Inflammatory macrophage treated with lipopolysaccharide for 4 hours (primary cell): ENCODE results near the gene SLC5A2.
"Not testable (repeated sequence)": the region's sequence is repeated elsewhere in the genome, so short reads cannot be mapped to it uniquely, and the experiment has no call there.

Experiments used
- DNase-seq: peaks from one replicate; pipeline ENCODE4 v3.0.0-alpha.2; 2020

The SLC5A2 gene

DNA sequence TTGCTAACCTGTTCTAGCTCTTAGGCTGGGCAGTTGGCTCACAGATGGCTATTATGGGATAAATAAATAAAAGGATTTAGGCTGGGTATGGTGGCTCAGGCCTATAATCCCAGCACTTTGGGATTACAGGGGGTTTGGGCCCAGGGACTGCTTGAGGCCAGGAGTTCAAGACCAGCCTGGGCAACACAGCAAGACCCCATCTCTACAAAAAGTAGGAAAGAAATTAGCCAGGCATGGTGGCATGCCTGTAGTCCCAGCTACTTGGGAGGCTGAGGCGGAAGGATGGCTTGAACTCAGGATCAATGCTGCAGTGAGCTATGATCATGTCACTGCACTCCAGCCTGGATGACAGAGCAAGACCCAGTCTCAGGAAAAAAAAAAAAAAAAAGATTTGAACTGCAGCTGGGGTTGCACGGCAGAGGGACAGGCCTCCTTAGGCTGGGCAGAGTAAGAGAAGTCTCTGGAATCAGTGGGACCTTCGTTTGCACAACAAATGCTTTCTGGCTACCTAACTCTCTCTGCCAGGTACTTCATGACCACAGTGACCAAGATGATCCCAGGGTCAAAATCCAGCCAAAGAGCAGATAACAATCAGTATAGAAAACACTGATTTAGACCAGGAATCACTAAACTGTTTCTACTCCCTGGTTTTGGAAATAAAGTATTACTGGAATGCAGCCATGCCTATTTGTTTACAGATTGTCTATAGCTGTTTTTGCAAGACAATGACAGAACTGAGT lies 18.5 kb downstream of the SLC5A2 start:
- no peak for DNase-seq

DNA sequence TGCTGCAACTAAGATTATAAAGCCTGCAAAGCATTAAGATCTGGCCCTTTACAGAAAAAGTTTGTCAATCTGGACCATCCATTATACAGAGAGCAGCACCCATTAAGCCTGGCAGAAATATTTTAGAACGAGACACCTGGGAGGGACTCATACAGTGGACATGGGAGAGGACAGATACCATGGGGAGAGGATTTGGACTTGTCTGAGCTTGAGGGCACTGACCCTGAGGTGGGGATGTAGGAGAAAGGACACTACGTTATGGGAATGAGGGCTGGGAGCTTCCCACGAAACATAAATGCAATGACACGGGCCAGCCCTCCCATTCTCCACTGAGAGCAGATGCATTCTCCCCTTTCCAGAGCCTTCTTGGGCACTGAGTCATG lies 19.0 kb downstream of the SLC5A2 start:
- no peak for DNase-seq

DNA sequence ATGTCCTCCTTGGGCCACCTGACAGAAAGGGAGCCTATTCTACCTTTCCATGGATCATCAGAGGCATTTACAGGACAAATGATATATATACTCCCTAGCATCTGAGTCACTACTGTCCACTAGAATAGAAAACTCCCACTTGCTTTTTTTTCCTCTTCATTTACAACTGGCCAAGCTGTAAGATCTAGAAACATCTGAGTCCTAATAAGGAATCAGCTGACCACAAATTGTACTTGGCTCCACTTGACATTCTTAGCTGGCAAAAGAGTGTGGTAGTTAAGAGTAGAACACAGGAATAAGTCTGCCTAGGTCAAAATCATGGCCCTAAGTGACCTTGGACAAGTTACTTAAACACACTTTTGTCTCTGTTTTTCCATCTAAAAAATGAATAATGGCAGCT lies 20.1 kb downstream of the SLC5A2 start:
- DNase-seq, result no peak

DNA sequence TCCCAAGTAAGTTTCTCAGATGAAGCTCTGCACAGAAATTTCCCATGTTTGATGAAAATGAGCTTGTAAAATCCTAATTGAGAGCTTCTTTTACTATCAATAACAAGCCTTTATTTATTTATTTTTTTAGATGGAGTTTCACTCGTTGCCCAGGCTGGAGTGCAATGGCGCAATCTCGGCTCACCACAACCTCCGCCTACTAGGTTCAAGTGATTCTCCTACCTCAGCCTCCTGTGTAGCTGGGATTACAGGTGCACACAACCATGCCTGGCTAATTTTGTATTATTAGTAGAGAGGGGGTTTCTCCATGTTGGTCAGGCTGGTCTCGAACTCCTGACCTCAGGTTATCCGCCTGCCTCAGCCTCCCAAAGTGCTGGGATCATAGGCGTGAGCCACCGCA lies 20.6 kb downstream of the SLC5A2 start:
- DNase-seq, result not testable (repeated sequence)

DNA sequence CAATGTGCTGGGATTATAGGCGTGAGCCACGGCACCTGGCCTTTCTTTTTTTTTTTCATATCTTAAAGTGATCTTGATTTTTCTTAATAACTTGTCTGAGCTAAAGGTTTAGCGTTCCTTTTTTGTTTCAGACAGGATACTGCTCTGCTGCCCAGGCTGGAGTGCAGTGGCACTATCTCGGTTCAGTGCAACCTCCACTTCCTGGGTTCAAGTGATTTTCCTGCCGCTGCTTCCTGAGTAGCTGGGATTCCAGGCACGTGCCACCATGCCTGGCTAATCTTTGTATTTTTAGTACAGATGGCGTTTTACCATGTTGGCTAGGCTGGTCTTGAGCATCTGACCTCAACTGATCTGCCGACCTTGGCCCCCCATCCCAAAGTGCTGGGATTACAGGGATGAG lies 21.2 kb downstream of the SLC5A2 start:
- DNase-seq, result no peak

DNA sequence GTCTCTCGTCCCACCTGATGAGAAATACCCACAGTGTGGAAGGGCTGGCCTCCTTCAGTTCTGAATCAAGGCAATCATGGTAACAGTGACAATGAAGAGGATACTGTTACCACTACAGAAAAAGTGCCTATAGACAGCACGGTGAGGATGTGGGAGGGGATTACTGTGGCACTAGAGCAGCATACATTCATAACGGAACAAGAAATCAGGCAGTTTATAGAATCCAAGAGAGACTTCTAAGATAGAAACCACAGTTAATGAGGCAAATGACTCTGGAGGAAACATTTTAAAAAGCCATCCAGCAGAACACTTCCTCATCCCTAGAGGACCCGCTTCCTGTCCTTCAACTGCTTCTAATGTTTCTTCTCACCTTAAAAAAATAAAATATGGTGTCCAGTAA lies 22.6 kb downstream of the SLC5A2 start:
- no peak for DNase-seq

DNA sequence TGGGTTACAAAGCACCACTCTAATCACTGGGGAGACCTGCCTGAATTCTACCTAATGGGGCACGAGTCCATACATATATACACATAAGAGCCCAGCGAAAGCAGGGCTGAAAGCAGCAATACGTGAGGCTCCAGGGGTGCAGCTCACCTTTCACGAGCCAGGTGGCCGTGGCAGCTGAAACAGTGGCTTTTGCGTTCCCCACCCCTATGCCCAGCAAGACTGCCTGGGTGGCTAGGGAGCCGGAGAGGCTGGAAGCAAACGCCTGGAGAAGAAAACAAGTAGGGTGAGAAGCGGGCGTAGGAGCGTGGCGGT lies 24.6 kb downstream of the SLC5A2 start:
- no peak for DNase-seq

DNA sequence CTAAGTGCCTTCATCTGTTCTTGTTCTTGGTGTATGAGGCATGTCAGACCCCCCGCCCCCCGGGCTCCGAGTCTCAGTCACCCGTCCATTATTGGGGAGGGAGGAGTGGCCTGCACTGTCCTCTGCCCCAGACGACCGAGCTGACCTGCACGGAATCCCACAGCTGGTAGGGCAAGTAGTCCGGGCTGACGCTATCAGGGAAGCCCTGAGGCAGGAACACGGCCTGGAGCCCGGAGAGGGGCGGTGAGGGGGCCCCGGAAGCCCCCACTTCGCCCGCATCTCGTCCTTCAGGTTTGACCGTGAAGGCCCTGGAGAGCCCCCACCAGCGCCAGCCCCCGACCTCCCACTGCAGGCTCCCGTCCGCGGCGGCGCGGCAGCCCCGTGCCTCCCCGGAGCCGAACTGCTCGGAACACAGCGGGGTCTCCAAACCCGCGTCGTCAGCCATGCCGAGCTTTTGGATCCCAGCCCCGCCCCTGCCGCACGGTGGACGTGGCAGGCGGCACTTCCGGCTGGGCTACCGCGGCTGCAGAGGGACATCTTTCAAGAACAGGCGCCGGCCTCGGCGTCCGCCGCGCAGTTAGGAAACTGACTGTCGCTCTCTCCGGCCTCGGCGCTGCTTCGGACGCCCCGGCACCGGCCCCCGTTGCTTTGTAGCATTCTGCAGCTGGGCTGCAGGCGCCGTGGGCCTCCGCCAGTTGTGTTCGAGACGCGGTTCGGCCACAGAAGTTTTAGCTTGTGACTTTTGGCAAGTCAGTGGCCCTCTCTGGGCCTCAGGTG lies 25.2 kb downstream of the SLC5A2 start, which contains the start of gene RUSF1:
Gene RUSF1, minus strand, starts transcription at position 463 of the 777 bp plus-strand sequence. Its CDS starts 18 bp downstream, at position 445.
- peak; percentile 88 for DNase-seq

DNA sequence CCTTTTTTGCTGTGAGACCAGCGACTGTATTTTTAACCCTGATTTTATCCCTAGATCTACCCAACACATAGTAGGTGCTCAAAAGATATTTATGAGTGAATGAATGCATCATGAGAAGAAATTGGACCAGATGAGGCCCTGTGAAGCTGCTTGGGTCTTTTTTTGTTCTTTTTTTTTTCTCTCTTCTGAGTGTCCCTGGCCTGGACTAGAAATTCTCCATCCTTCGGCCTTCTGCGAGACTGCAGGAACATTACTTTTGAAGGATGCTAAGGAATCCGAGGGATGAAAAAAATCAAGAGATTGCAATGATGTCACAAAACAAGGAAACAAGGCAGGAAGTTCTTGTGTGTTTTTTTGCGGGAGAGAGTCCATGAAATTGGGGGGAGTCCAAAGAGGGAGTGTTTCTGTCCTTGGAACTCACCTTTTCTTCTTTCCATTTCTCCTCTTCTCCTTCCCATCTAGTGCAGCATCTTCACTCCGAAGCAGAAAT lies 25.8 kb downstream of the SLC5A2 start:
- no peak for DNase-seq

DNA sequence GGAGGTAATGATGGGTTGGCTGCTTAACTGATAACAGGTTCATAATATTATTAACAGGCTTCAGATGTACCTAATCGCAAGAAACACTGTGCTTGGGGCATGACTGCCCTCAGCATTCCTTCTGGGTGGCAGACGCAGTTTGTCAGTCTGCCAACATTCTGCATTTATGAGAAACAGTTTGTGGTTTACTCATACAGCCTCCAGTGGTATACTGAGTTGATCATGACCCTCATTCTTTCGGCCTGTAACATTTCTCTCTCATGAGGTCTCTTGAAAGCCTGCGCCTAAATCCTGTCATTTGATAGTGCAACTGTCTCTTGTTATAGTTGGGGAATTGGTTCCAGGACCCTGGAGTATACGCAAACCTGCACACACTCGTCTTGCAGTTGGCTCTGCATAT lies 30.2 kb downstream of the SLC5A2 start:
- DNase-seq, result no peak

DNA sequence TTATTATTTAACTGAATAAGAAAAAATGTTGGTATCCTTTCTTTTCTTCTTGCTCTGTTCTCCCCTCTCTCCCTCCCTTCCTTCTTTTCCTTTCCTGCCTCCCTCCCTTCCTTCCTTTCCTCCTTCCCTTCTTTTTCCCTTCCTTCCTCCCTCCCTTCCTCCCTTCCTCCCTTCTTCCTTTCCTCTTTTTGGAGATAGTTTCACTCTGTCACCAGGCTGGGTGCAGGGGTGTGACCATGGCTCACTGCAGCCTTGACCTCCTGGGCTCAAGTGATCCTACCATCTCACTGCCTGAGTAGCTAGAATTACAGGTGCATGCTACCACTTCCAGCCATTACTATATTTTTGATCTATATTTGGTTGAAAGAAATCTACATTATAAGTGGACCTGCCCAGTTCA lies 31.0 kb downstream of the SLC5A2 start:
- DNase-seq, result no peak

DNA sequence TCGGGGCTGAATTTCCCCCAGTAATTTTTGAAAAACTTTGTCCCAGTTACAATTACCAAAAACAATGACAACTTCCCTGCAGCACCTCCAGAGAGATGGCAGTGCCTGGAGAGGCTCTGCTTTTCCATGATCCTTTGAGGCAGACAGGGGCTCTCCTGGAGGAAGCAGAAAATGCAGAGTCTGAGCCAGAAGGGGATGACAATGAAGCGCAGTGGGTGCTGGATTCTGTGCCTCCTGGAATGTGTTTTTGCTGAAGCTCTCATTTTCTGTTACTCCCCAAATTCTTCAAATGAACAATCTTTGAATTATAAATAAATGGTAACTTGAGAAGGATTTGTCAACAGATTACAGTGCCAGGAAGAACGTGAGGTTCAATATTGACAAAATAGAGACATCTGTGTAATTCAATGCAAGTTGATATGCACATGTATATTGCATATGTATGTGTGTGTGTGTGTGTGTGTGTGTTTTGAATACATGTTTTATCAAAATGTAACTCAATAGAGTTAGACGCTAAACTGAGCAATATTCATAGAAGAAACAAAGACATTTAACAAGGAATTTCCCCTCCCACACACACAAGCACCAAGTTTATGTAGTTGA lies 35.0 kb downstream of the SLC5A2 start:
- no peak for DNase-seq

DNA sequence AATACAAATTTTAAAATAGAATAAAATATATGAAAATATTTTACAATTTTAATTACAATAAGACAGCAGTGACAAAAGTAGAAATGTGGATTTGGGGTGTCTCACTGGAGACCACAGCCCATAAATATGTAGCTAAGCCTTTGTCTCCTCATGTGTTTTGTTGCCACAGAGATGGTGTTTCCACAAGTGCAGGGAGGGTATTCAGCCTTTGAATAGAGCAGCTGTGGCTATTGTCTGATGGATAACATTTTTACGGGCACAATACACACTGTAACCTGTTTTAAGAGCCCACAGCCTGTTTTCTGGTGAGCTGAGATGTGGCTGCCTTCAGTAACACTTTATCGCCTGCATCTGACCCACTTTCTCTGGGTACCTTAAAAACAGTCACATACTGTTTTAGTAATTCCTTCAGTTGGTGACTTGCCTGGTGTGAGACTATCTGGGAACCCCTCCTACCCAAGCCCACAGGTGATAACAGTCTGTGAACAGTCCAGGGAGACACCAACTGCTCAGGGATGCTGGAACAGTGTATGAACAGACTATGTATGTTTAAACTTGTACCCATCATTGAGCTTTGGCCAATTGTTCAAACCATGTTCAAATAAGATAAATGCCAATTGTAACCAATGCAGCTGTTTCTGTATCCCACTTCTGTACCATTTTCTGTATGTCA lies 37.0 kb downstream of the SLC5A2 start:
- DNase-seq, result no peak

DNA sequence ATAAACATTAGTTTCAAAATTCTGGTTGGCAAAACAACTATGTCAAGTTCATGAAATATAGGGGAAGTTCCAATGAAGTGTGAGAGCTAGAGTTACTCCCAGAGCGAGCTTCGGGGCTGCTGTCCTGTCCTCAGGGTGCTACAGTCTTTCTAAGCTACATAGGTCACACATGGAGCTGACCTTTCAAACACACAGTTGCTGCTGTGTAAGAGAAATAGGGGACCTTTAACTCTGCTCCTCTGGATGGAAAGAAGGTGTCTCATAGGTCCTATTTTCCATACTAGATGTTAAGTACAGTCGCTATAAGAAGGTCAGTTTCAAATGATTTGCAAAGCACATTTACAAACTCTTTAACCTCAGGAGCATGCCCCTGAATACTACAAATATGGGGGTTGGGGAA lies 38.4 kb downstream of the SLC5A2 start:
- no peak for DNase-seq

DNA sequence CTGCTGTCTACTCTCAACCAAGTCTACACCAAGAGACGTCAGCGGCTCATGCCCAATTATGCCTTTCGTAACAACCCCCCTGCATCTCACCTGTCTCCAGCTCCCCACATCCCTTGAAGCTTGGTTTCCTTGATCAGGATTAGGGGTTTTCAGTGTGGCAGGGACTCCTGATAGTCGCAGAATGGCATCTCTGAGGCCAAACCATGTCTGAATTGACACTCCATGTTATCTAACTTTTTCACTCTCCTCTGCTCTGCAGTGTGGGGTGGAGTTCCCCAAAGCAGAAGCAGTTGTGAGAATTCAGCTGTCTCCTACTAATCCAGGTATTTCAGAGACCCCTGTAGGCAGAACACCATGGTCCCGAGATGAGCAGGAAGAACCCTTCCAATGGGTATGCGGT lies 39.1 kb downstream of the SLC5A2 start:
- DNase-seq, result no peak

DNA sequence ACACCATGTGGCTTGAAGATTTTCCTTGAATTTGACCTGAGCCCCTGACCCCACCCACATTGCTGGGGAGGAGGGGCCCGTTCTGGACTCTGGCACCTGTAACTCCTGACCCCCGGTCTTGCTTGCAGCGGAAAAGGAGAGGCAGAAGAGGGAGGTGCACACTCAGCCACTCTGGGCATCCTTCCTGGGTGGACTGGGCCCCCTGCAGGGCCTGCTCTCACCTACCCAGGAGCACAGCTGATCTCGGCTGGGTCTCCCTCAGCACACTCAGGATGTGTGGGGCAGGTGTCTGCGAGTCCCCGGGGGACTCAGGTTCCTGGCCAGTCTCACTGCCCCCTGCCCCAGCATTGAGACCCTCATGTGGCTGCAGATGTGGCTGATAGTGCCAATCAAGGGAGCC lies 40.8 kb downstream of the SLC5A2 start:
- not testable (repeated sequence) for DNase-seq

DNA sequence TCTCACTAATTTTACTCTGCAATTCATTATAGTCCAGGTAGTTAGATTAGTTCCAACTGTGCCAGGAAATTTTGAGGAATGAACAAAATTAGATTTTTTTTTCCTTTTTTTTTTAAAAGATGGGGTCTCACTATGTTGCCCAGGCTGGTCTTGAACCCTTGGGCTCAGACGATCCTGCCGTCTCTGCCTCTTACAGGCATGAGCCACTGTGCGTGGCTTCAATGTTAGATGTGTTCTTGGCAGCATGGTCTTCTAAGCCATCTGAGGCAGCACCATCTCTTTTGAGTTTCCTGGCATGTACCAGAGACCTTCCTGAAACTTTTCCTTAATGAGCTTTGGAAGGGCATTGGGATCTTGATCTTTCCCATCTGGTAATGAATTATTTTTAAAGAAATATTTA lies 42.2 kb downstream of the SLC5A2 start:
- no peak for DNase-seq

DNA sequence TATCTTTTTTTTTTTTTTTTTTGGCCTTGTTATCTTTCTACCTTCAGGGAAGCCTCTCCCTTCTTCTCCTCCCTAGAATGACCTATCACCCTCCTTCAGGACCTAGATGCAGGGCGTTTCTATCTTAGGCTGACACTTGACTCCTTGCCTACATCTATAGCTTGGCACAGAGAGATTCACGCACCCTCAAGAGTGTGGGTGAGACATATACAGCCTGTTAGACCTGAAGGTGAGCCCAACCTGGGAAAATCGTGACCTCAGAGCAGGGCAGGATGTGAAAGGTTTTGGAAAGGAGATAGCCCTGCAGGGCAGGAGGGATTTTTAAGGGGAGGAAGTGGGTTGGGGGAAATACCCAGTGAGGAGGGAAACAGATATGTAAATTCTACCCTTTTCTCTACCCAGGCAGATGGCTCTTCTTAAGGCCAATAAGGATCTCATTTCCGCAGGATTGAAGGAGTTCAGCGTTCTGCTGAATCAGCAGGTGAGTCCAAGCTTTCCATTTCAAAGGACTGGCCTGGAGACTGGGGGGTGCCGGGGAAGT lies 44.9 kb downstream of the SLC5A2 start, which contains the start of gene AHSP:
Gene AHSP, plus strand, starts transcription at position 167 of the 541 bp plus-strand sequence. Its CDS starts 240 bp downstream, at position 407.
- no peak for DNase-seq

DNA sequence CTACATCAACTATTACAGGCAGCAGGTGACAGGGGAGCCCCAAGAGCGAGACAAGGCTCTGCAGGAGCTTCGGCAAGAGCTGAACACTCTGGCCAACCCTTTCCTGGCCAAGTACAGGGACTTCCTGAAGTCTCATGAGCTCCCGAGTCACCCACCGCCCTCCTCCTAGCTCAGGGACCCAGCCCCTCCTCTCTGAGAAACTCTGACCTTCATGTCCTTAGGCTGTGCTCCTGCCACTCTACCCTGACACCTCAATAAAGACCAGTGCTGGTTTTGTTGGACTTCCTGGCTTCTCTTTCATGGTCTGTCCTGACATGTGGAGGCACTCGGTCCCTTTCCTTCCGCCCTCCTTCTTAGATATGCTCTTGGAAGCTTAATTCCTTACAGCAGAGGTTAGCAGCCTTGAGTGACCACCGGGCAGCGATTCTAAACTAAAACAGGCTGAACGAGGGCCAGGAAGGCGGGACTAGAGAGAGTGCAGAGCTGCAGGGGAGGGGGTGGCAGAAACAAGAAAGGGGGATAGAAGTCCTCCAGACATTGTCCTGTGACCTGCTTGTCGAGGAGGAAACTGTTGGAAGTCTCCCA lies 45.7 kb downstream of the SLC5A2 start:
- DNase-seq, result no peak

DNA sequence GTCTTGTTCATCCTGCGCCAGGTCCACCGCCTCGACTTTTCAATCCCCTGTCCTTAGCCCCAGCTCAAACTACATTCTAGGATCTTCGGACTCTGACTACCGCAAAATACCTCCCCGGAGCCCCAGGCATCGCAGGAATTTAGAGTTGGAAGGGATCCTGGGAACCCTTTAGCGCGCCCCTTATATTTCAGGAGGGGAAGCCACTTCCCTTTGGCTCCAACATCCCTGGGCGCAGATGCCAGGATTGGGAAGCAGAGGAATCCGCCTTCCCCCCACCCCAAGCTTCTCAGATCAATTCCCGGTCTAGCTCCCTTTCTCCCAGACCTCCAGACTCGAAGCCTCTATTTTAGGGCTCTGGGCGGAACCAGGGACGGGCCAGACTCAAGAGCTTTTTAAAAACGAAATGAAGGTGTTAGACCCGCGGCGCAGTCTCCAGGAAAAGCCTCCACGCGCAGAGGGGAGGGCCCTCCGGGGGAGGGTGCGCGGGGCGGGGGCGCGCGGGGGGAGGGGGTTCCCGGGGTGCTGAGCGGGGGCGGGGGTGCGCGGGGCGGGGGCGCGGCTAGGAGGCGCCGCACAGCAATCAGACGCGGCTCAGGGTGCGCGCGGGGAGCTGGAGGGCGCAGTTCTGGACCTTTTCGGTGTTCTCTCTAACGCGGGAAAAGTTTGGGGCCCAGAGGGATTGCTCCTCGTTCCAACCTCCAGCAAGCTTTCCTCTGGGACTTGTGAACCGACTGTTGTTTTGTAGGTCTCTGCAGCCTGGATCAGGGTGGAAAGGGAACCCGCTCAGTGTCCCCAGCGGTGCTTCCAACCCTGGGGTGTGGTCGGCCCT lies 46.4 kb downstream of the SLC5A2 start:
- no peak for DNase-seq

DNA sequence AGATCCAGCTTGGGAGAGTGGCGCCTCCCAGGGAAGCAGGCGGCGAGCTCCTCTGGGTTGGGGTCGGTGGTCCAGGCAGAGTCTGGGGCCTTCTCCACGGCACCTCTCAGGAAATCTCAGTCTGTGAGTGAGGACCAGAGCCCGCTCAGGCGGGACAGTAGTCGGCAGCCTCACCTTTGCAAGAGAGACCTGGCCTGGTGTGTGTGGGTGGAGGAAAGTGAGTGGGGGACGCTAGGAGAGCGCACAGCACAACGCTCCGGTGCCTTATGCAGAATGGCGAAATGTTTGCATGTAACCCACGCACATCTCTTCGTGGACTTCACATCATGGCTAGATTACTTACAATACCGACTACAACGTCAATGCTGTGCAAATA lies 47.0 kb downstream of the SLC5A2 start:
- no peak for DNase-seq

DNA sequence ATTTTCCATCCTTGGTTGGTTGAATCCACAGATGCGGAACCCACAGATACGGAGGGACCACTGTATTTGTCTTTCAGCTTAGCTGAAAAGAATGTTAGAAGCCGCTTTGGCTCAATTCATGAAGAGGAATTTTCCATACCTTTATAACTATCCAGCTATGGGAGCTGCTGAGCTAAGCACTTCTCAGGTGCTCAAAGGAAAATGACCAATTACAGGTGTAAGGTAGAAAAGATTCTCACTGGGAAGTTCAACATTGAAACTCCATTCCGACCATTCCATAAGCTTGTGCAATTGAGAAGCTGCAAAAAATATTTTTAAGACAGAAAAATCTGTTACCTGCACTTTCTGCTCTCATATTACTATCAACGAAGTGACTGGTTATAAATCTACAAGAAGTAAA lies 47.5 kb downstream of the SLC5A2 start:
- DNase-seq, result no peak
